Tibial artery (tissue), 4 donors: ENCODE data around the gene CNGA3.
A peak's percentile ranks its signal among the peaks of the same experiment; 100 is the strongest.

Experiments
- DNase-seq, 2 donors: peaks; one replicate each; pipeline ENCODE4 v3.0.0-alpha.2; 2019
- H3K27ac ChIP-seq, 2 donors: fragments of 200-600 bp; sonication (generic) in 1 of 2; 1 replicate in 1 of 2; 2 replicates in 1 of 2; pipeline ENCODE4 v1.5.1; 2018 to 2019; ENCODE audit warnings: mild to moderate bottlenecking in 1 of 2
- H3K27me3 ChIP-seq, 2 donors: fragments of 200-600 bp; sonication (generic) in 1 of 2; one replicate each; pipeline versions ENCODE4 v1.5.1 to v1.6.0; 2016 to 2019
- H3K36me3 ChIP-seq, 3 donors: fragments of 200-600 bp; sonication (generic) in 2 of 3; one replicate each; pipeline ENCODE4 v1.5.1; 2016 to 2019; ENCODE audit warnings: mild to moderate bottlenecking in 2 of 3
- H3K4me1 ChIP-seq, 4 donors: fragments of 200-600 bp; sonication (generic) in 2 of 4; 1 replicate in 3 of 4; 2 replicates in 1 of 4; pipeline ENCODE4 v1.5.1; 2016 to 2019
- H3K4me3 ChIP-seq, 2 donors: fragments of 200-600 bp; sonication (generic) in 1 of 2; 1 replicate in 1 of 2; 2 replicates in 1 of 2; pipeline ENCODE4 v1.5.1; 2018 to 2019; ENCODE audit warnings: mild to moderate bottlenecking in 2 of 2
- H3K9me3 ChIP-seq, 3 donors: fragments of 200-600 bp; sonication (generic) in 1 of 3; one replicate each; pipeline ENCODE4 v1.5.1; 2016 to 2019
- intact Hi-C: fragments of 100-400 bp; cut with DNase I; formaldehyde crosslinking; loops from one replicate; pipeline ENCODE4 v1.15.0; 2023; ENCODE audit warnings: low total_unique reads
- TF ChIP-seq, protein P1 (sequence below), 2 experiments: fragments of 200-600 bp in 1 of 2; fragments of 450-650 bp in 1 of 2; IDR thresholded peaks; one replicate each; pipeline ENCODE4 v1.5.1; 2017 to 2019; ENCODE audit warnings: antibody characterized with exemption in 2 of 2, mild to moderate bottlenecking in 1 of 2, moderate library complexity in 1 of 2

CNGA3 gene

GRCh38 chr2:98444436-98445176 lies 98.3 kb downstream of the CNGA3 start, which contains the start of gene INPP4A:
Gene INPP4A, plus strand, starts transcription at chr2:98444858. Its CDS starts 75,191 bp downstream, at chr2:98520049.
- Histone ChIP-seq H3K36me3 (no peaks in the 10 kb centered on the region), H3K27me3 (no peaks in the 10 kb centered on the region), H3K9me3 (no peaks in the 10 kb centered on the region), H3K27ac (peak within 1 kb of the TSS; percentile 66 to 69), H3K4me3 (peak within 1 kb of the TSS; percentile 75 to 90), H3K4me1 (peaks cover 0 to 17% (median 9%) of the 10 kb centered on the region in 4 donors)
- TF ChIP-seq, protein P1, sequence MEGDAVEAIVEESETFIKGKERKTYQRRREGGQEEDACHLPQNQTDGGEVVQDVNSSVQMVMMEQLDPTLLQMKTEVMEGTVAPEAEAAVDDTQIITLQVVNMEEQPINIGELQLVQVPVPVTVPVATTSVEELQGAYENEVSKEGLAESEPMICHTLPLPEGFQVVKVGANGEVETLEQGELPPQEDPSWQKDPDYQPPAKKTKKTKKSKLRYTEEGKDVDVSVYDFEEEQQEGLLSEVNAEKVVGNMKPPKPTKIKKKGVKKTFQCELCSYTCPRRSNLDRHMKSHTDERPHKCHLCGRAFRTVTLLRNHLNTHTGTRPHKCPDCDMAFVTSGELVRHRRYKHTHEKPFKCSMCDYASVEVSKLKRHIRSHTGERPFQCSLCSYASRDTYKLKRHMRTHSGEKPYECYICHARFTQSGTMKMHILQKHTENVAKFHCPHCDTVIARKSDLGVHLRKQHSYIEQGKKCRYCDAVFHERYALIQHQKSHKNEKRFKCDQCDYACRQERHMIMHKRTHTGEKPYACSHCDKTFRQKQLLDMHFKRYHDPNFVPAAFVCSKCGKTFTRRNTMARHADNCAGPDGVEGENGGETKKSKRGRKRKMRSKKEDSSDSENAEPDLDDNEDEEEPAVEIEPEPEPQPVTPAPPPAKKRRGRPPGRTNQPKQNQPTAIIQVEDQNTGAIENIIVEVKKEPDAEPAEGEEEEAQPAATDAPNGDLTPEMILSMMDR (IDR thresholded peaks at IDR 0.05): no peak
- peak; percentile 43 to 82 for DNase-seq
- intact Hi-C loops: no loop called here

- H3K36me3 ChIP-seq: no peaks in the 10 kb centered on the region
- DNase-seq: no peak
- H3K4me1 ChIP-seq: peaks cover 0 to 17% (median 9%) of the 10 kb centered on the region in 4 donors
- intact Hi-C loops: no loop called here
- H3K27ac ChIP-seq: peak overlapping the region; percentile 66 to 69
- H3K27me3 ChIP-seq: no peaks in the 10 kb centered on the region
- peak overlapping the region; percentile 75 to 90 for H3K4me3 ChIP-seq
- TF ChIP-seq, protein P1 (IDR thresholded peaks at IDR 0.05): no peak
- H3K9me3 ChIP-seq: no peaks in the 10 kb centered on the region
These were observed 99.0 kb downstream of the CNGA3 start for GRCh38 chr2:98445177-98445682.

- TF ChIP-seq, protein P1 (IDR thresholded peaks at IDR 0.05): no peak
- Histone ChIP-seq H3K4me3 (peak overlapping the region; percentile 75 to 90), H3K36me3 (no peaks in the 10 kb centered on the region), H3K27ac (peak overlapping the region; percentile 66 to 69), H3K9me3 (no peaks in the 10 kb centered on the region), H3K4me1 (peaks cover 0 to 17% (median 9%) of the 10 kb centered on the region in 4 donors), H3K27me3 (no peaks in the 10 kb centered on the region)
- intact Hi-C loops: no loop called here
- DNase-seq: no peak
These were observed 99.7 kb downstream of the CNGA3 start for GRCh38 chr2:98445683-98446581.

DNA sequence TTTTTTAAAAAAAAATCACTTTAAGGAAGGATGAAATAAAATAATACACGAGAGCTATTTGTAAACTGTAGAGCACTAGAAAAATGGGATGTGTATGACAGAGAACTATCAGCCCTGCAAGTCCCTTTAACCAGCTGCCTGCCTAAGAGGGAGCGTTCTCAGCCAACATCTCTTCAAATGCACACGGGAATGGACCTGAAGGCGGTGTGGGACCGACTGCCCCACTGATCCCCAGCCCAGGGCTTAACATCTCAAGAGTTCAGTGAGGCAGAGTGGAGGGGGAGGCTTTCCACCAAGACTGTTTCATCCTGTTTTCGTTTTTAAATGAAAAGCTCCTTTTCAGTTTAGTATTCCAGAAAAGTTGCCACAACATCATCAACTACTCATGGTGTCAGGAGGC lies 100.6 kb downstream of the CNGA3 start:
- TF ChIP-seq, protein P1 (IDR thresholded peaks at IDR 0.05): no peak
- no peaks in the 10 kb centered on the region for H3K36me3 ChIP-seq
- no peak for DNase-seq
- H3K27me3 ChIP-seq: no peaks in the 10 kb centered on the region
- no peak overlapping the region for H3K27ac ChIP-seq
- peaks cover 0 to 17% (median 9%) of the 10 kb centered on the region in 4 donors for H3K4me1 ChIP-seq
- no peaks in the 10 kb centered on the region for H3K9me3 ChIP-seq
- no peak overlapping the region for H3K4me3 ChIP-seq
- intact Hi-C loops: no loop called here
